Vagina (tissue), 2 donors: ENCODE measurements around the gene NHSL2.

Source experiments
- POLR2A ChIP-seq, 2 donors: fragments of 450-650 bp; IDR thresholded peaks; one replicate each; pipeline ENCODE4 v1.6.1; 2017; ENCODE audit warnings: antibody characterized with exemption in 2 of 2, mild to moderate bottlenecking in 2 of 2, moderate library complexity in 2 of 2
- POLR2AphosphoS5 ChIP-seq, 2 donors: sonication (generic); formaldehyde crosslinking; IDR thresholded peaks; one replicate each; pipeline ENCODE4 v1.9.0; 2017; ENCODE audit warnings: antibody characterized with exemption in 2 of 2, mild to moderate bottlenecking in 2 of 2, low read depth in 1 of 2; ENCODE audit not compliant: insufficient read depth in 1 of 2
- TF ChIP-seq, protein P1 (sequence below), 3 experiments: fragments of 450-650 bp in 2 of 3; fragments of 200-600 bp in 1 of 3; sonication (generic) in 1 of 3; IDR thresholded peaks; one replicate each; pipeline ENCODE4 v1.5.1; 2017 to 2019; ENCODE audit warnings: antibody characterized with exemption in 3 of 3, mild to moderate bottlenecking in 2 of 3, moderate library complexity in 2 of 3

DNA sequence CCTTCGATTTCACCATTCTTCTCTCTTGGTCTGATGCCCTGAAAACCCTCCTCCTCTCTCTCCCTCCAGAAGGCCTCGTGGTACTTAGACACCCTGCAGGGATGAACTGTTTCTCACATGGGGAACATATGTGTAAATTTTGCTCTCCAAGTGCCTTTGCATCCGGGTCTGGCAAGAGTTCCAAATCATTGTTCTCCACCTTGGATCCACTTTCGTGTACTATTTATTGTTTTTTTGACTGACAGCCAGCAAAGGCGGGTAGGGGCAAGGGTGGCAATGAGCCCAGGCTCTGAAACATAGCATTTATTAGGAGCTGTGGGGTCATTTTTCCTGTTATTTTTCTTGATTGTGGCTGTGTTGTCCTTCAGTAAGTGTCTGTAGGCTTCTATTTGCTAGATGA lies 139.4 kb downstream of the NHSL2 start:
- TF ChIP-seq, protein P1, sequence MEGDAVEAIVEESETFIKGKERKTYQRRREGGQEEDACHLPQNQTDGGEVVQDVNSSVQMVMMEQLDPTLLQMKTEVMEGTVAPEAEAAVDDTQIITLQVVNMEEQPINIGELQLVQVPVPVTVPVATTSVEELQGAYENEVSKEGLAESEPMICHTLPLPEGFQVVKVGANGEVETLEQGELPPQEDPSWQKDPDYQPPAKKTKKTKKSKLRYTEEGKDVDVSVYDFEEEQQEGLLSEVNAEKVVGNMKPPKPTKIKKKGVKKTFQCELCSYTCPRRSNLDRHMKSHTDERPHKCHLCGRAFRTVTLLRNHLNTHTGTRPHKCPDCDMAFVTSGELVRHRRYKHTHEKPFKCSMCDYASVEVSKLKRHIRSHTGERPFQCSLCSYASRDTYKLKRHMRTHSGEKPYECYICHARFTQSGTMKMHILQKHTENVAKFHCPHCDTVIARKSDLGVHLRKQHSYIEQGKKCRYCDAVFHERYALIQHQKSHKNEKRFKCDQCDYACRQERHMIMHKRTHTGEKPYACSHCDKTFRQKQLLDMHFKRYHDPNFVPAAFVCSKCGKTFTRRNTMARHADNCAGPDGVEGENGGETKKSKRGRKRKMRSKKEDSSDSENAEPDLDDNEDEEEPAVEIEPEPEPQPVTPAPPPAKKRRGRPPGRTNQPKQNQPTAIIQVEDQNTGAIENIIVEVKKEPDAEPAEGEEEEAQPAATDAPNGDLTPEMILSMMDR (IDR thresholded peaks at IDR 0.05) = no peak
- TF ChIP-seq POLR2A (IDR thresholded peaks at IDR 0.05) = no peak
- TF ChIP-seq POLR2AphosphoS5 (IDR thresholded peaks at IDR 0.05; ENCODE audit: insufficient read depth in 1 of 2, low read depth in 1 of 2) = no peak
